ENCODE data around the gene QSOX1. TPM values are rescaled to one million over a fixed set of nuclear protein-coding genes. Genes with fewer than 3 reads are reported as not detected.
A peak's percentile ranks its signal among the peaks of the same experiment; 100 is the strongest.

QSOX1 gene
- total and polyA plus RNA-seq, 2 of the 4 experiments (the other 2 are of a cell fraction) = 102 to 791 TPM

GRCh38 chr1:180136331-180136967 lies 18.2 kb upstream of the QSOX1 start:
- peak overlapping the region; percentile 75 for H3K14ac ChIP-seq (replicated peaks; ENCODE audit: low read depth, low read length)
- no peak for ATAC-seq (ENCODE audit: low read depth)
- DNase-seq = peak; percentile 35
- H2AK9ac ChIP-seq (replicated peaks; ENCODE audit: low read depth, low read length, poor library complexity) = no peak overlapping the region
- H3K79me1 ChIP-seq (ENCODE audit: low read depth in 1 of 2, low read length in 2 of 2) = no peaks in the 10 kb centered on the region
- no peaks in the 10 kb centered on the region for H3K36me3 ChIP-seq (ENCODE audit: control insufficient read depth, insufficient read depth, low read length)
- H3K9ac ChIP-seq (ENCODE audit: low read depth, low read length) = peak overlapping the region; percentile 4; the same call in 1 of the 2 replicates
- TF ChIP-seq MAFK (IDR thresholded peaks at IDR 0.05; ENCODE audit: low read depth, low read length) (no peak), FOS (IDR thresholded peaks at IDR 0.05; ENCODE audit: low read depth, low read length) (no peak), CEBPB (IDR thresholded peaks at IDR 0.05; ENCODE audit: low read depth, low read length) (no peak), CTCF (conservative IDR thresholded peaks at IDR 0.05; ENCODE audit: low read depth, low read length) (no peak), ELK1 (IDR thresholded peaks at IDR 0.05; ENCODE audit: borderline replicate concordance, low read depth, low read length) (no peak), MAZ (IDR thresholded peaks at IDR 0.05; ENCODE audit: borderline replicate concordance, low read depth, low read length) (no peak), MXI1 (IDR thresholded peaks at IDR 0.05; ENCODE audit: borderline replicate concordance, low read depth, low read length) (no peak), RAD21 (IDR thresholded peaks at IDR 0.05; ENCODE audit: low read length) (no peak), NFE2L2 (IDR thresholded peaks at IDR 0.05; ENCODE audit: low read depth, low read length) (no peak), USF2 (IDR thresholded peaks at IDR 0.05; ENCODE audit: low read depth, low read length) (no peak), POLR2A (IDR thresholded peaks at IDR 0.05; ENCODE audit: low read depth, low read length) (no peak), RFX5 (IDR thresholded peaks at IDR 0.05; ENCODE audit: low read depth, low read length) (no peak), CHD1 (IDR thresholded peaks at IDR 0.05; ENCODE audit: low read depth, low read length) (no peak), RCOR1 (IDR thresholded peaks at IDR 0.05; ENCODE audit: insufficient replicate concordance, low read length) (no peak)
- H3K27me3 ChIP-seq (ENCODE audit: control insufficient read depth, insufficient read depth, low read length) = no peaks in the 10 kb centered on the region
- no peak overlapping the region for H3K4me2 ChIP-seq (ENCODE audit: low read depth, low read length)
- WGBS, 2 experiments (ENCODE audit: extremely low coverage in 2 of 2, insufficient read length in 1 of 2) = no CpG with 5 or more reads among the region's 4 CpGs
- H2AFZ ChIP-seq (replicated peaks; ENCODE audit: low read length, poor library complexity) = peak overlapping the region; percentile 75
- peaks cover 3% of the 10 kb centered on the region for H3K9me3 ChIP-seq (ENCODE audit: control insufficient read depth, insufficient read depth, low read length)
- H4K20me1 ChIP-seq (ENCODE audit: insufficient read depth, low read length) = no peaks in the 10 kb centered on the region
- H4K5ac ChIP-seq (ENCODE audit: low read depth, low read length) = peak overlapping the region; percentile 93
- 0 out of 2 replicates have a peak overlapping the region, but pooled peaks have one; percentile 64 for H3K23ac ChIP-seq (ENCODE audit: low read depth, low read length)
- in situ Hi-C loops (cut with MboI; ENCODE audit: low sequenced_read_pairs) = no loop called here
- peak overlapping the region; percentile 97 for H3K18ac ChIP-seq (ENCODE audit: low read depth, low read length)
- H3K4me3 ChIP-seq (ENCODE audit: insufficient read depth, low read depth, low read length) = no peak overlapping the region
- intact Hi-C loops (cut with micrococcal nuclease) = no loop called here
- H2BK20ac ChIP-seq (ENCODE audit: low read depth, low read length) = peak overlapping the region; percentile 67
- peak overlapping the region; percentile 31; the same call in 1 of the 2 replicates for H2AK5ac ChIP-seq (ENCODE audit: low read depth, low read length)
- H3K56ac ChIP-seq (ENCODE audit: extremely low read depth, insufficient read depth, low read length) = peak overlapping the region; percentile 62
- POLR2A ChIA-PET (ENCODE audit: unreplicated experiment) = no interaction called here
- peak overlapping the region; percentile 78 for H2BK120ac ChIP-seq (ENCODE audit: low read depth, low read length)
- H3K9me1 ChIP-seq (ENCODE audit: insufficient read depth, low read length) = 0 out of 2 replicates have a peak, but pooled peaks cover 6% of the 10 kb centered on the region
- CTCF ChIA-PET = interaction anchor here (1.3 to 1.4 kb wide), 2 partner anchors 8 to 13 kb away, joined by 4 read pairs; no protein-coding TSS in a partner anchor
- peak overlapping the region; percentile 76 for H3K4ac ChIP-seq (ENCODE audit: low read depth, low read length)
- peak overlapping the region; percentile 72; the same call in 2 of the 3 replicates for H2BK15ac ChIP-seq (ENCODE audit: low read depth, low read length)
- peak overlapping the region; percentile 83 for H2BK5ac ChIP-seq (ENCODE audit: low read depth, low read length, poor library complexity, severe bottlenecking)
- peak overlapping the region; percentile 80 for H3K27ac ChIP-seq (ENCODE audit: insufficient read depth, low read length)
- H4K8ac ChIP-seq (ENCODE audit: low read depth in 2 of 2, low read length in 2 of 2) = peak overlapping the region; percentile 11 to 69; a peak in 3 of 4 replicates
- no TSS peak for BruUV-seq (replicated peaks)
- dilution Hi-C loops (cut with HindIII; ENCODE audit: low sequenced_read_pairs, unreplicated experiment) = no loop called here
- peak overlapping the region; percentile 35 for H4K91ac ChIP-seq (ENCODE audit: insufficient read depth, low read depth, low read length)
- H3K4me1 ChIP-seq (ENCODE audit: control insufficient read depth, insufficient read depth, low read length) = peaks cover 12% of the 10 kb centered on the region
